ENCODE data around the gene GTF3C6. TPM values are rescaled to one million over a fixed set of nuclear protein-coding genes. Genes with fewer than 3 reads are reported as not detected.

Gene GTF3C6
- total and polyA plus RNA-seq, 2 of the 13 experiments (the other 11 are each of a cell fraction or from before 2014, with no cell fraction given): 21.6 to 160 TPM

GRCh38 chr6:110958329-110959192 is at the start of gene GTF3C6 (continued):
- peak; percentile 99 for TF ChIP-seq ZNF687 (CRISPR knock-in tag; IDR thresholded peaks at IDR 0.05)
- peak; percentile 67 for TF ChIP-seq XRCC5 (optimal IDR thresholded peaks at IDR 0.05; ENCODE audit: low read length)
- TF ChIP-seq ZNF354B (CRISPR knock-in tag; IDR thresholded peaks at IDR 0.05): peak; percentile 65; the same call in 1 of the 2 replicates
- TF ChIP-seq HMGXB3 (CRISPR knock-in tag; IDR thresholded peaks at IDR 0.05; ENCODE audit: borderline replicate concordance): peak; percentile 87
- TF ChIP-seq POLR2A (IDR thresholded peaks at IDR 0.05; ENCODE audit: insufficient read depth in 1 of 2, low read depth in 2 of 2, low read length in 2 of 2): peak; percentile 89 to 90
- TF ChIP-seq ZNF704 (CRISPR knock-in tag; IDR thresholded peaks at IDR 0.05; ENCODE audit: borderline replicate concordance): peak; percentile 59
- 0 out of 2 replicates have a peak, but pooled peaks have one; percentile 34 for TF ChIP-seq SIX1 (CRISPR knock-in tag; IDR thresholded peaks at IDR 0.05; ENCODE audit: borderline replicate concordance)
- TF ChIP-seq GTF3A (CRISPR knock-in tag; conservative IDR thresholded peaks at IDR 0.05): peak; percentile 64; the same call in 1 of the 2 replicates
- no peak for TF ChIP-seq CHD4 (IDR thresholded peaks at IDR 0.05; ENCODE audit: borderline replicate concordance, low read length)
- peak; percentile 40; the same call in 1 of the 2 replicates for TF ChIP-seq AHDC1 (CRISPR knock-in tag; IDR thresholded peaks at IDR 0.05; ENCODE audit: borderline replicate concordance)
